Measurements from ENCODE around the gene PAQR6.
A peak's percentile ranks its signal among the peaks of the same experiment; 100 is the strongest.

The PAQR6 gene

DNA sequence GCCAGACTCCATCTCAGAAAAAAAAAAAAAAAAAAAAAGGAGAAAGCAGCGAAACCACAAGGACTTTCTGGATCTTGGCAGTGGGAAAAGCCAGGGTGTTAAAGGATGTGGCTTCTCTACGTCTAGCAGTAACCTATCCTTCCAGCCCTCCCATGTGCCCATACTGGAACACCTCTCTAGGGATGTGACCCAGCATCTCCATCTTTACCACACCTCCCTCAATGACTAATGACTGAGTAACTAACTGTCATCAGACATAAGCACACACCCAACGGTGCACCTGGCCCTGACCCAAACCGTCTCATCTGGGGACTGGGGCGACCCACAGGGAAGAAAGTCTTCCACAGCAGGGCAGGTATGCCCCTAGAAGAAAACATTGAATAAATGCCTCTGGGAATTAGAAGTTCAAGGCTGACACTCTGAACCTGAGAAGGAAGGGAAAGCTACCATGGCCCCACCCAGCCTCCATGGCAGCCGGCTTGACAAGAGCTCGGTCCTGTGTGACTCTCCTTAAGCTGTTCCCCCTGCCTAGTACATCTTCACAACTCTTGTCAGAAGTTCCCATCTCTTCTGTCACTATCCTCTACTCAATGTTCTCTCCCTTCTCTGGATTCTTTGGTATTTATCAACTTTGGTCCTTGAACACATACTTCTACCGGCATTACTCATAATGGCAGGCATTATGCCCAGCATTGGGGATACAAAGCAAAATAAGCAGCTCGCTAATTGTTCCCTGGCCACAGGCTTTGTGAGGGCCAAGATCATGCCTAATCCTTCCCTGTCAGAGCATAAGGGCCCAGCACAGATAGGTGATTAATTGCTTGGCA is 14.8 kb upstream of the PAQR6 start:
- no peak for DNase-seq

- DNase-seq: peak in 1 of 2 donors; percentile 29
Measured at GRCh38 chr1:156260896-156261295, 13.0 kb upstream of the PAQR6 start.

GRCh38 chr1:156259805-156260204 is 11.9 kb upstream of the PAQR6 start:
- peak; percentile 33 to 38 for DNase-seq

- DNase-seq: no peak
Measured at GRCh38 chr1:156258859-156259258, 11.0 kb upstream of the PAQR6 start.

- no peak for DNase-seq
Measured at GRCh38 chr1:156257711-156258110, 9.9 kb upstream of the PAQR6 start.

GRCh38 chr1:156253634-156254033 is 5.8 kb upstream of the PAQR6 start:
- DNase-seq: no peak

DNA sequence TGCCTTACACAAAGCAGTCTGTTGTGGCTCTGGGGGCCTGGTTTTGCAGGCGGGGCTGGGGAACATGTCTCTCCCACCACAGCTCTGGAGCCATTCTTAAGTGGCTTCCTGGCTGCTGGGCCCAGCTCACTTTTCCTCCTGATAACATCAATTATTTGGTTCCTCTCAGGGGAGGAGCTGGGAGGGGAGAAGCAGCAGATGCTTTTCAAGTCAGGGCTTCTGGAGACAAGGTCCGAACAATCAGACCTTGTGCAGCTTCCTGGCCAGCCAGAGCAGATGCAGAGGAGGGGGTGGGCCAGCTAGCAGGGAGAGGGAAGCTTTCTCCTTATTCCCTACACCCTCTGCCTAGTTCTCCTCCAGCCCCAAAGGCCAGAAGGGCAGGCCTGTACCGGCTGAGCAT is 3.7 kb upstream of the PAQR6 start:
- no peak for DNase-seq

- DNase-seq: no peak
Measured at GRCh38 chr1:156249593-156249992, 1.7 kb upstream of the PAQR6 start.

DNA sequence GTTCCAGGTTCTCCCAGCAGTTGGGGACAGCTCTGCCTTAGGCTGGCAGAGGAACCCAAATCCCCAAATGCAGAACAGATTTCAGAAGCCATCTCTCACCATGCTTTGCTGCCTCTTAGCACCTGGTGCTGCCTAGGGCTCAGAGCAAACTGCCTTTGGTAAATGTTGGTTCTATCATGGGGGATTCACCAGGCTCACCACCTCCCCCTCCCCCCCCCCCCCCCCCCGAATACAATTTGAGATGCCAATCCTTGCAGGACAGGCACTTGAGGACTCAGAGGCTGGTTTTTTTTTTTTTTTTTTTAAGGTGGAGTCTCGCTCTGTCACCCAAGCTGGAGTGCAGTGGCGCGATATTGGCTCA is 447 bp upstream of the PAQR6 start:
- no peak for DNase-seq

DNA sequence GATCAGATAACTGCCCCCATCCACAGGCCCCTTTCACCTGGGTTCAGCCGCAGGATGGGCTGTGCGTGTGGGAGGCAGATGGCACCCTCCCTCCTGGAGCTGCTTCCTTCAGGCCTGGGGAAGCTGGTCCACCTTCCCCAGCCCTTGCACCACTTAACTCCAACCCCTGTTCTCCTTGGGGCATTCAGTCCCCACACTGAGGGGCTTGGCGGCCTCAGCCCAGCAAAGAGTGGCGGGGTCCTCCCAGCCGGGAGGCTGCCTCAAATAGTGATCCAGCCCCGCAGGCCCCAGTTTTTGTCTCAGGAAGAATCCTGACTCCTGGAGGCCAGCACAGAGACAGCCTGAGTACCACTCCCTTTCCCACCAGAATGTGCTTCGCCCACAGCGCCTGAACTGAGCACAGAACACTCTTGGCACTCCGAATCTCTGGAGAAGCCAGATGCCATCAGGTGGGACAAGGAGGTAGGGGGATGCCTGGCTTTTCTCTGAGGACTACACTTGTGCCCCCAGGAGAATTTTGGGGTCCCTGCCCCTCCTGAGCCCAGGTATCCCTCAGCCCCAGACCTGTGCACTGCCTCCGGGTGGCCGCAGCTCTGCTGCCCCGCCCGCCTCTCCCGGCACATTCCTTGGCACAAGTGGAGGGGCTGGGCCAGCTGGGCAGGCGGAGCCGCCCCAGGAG is 936 bp downstream of the PAQR6 start:
- DNase-seq: no peak

- no peak for DNase-seq
Measured at GRCh38 chr1:156246241-156246780, 1.5 kb downstream of the PAQR6 start.

DNA sequence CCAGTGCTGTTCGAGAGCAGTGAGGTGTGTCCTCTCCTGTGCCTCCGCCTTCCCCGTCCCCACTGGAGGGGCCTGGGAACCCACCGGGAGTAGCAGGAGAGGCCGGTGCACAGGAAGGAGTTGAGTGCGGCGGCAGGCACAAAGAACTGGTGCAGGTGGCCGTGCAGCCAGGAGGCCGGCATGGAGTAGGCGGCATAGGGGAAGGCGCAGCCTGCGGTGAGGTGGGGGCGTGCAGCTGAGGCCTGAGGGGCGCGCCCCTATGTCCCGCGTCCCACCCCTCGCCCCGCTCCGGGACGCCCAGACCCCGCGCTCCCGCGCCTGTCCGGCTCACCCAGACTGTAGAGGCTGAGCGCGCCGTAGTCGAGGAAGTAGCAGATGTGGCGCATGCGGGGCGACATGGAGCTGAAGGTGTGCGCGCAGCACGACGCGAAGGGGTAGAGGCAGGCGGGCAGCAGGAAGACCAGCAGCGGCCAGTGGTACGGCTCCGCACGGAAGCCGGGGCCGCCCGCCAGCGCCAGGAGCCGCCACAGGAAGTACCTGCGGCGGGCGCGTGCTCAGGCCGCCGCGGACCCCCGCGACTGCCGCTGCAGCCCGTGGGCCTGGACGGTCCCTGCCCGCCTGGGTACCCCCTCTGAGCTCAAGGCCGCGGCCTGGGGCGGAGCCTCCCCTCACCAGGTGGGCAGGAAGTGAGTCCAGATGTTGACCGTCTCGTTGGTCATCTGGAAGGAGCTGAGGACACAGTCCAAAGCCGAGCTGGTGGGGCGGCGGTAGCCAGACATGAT is 2.2 kb downstream of the PAQR6 start:
- no peak for DNase-seq

- no peak for DNase-seq
Measured at GRCh38 chr1:156244712-156245111, 3.1 kb downstream of the PAQR6 start.

- no peak for DNase-seq
Measured at GRCh38 chr1:156244126-156244525, 3.7 kb downstream of the PAQR6 start.

DNA sequence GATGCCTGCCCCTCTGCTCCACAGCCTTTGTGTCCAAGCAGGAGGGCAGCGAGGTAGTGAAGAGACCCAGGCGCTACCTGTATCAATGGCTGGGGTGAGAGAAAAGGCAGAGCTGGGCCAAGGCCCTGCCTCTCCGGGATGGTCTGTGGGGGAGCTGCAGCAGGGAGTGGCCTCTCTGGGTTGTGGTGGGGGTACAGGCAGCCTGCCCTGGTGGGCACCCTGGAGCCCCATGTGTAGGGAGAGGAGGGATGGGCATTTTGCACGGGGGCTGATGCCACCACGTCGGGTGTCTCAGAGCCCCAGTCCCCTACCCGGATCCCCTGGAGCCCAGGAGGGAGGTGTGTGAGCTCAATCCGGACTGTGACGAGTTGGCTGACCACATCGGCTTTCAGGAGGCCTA is 5.1 kb downstream of the PAQR6 start:
- DNase-seq: no peak

- DNase-seq: no peak
Measured at GRCh38 chr1:156241926-156242325, 5.9 kb downstream of the PAQR6 start, which contains the start of gene BGLAP. TSS of gene BGLAP (plus strand) at chr1:156242184. CDS start at chr1:156242232, 48 bp downstream.

- no peak for DNase-seq
Measured at GRCh38 chr1:156241311-156241811, 6.5 kb downstream of the PAQR6 start.

DNA sequence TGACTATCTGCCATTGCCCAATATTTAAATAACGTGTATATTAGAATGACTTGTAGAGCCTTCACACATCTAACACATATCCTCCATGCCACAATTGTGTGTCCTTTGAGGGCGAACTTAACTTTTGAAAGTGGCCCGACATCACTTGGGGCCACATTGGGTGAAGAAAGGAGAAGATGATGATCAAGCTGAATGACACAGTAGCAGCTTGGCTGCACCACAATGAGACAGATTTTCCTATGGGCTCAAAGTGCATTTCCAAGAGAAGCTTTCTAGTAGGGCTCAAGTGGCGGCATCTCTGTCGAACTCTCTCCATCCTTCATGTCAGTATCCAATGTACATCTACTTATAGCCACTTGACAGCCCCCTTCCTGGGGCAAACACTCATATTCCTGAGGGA is 9.6 kb downstream of the PAQR6 start:
- no peak for DNase-seq

GRCh38 chr1:156236164-156236563 is 11.7 kb downstream of the PAQR6 start:
- DNase-seq: no peak

DNA sequence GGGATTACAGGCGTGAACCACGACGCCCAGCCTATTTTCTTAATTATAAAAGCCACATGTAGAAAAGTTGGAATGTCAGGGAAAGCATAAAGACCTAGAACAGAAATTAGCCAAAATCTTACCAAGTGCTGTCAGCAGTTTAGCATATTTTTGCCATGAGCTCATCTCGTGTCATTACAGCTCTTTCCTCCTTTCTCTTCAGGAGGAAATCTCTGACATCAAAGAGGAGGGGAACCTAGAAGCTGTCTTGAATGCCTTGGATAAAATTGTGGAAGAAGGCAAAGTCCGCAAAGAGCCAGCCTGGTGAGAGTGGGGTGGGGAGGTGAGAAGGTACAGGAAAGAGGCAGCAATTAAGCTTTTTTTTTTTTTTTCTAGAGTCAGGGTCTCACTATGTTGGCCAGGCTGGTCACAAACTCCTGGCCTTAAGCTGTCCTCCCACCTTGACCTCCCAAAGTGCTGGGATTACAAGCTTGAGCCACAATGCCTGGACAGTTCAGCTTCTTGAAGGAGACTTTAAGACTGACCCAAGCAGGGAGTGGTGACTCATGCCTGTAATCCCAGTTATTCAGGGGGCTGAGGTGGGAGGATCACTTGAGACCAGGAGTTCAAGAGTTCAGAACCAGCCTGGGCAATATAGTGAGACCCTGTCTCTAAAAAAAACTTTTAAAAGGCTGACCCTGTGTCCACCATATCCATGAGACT is 14.3 kb downstream of the PAQR6 start:
- DNase-seq: no peak

DNA sequence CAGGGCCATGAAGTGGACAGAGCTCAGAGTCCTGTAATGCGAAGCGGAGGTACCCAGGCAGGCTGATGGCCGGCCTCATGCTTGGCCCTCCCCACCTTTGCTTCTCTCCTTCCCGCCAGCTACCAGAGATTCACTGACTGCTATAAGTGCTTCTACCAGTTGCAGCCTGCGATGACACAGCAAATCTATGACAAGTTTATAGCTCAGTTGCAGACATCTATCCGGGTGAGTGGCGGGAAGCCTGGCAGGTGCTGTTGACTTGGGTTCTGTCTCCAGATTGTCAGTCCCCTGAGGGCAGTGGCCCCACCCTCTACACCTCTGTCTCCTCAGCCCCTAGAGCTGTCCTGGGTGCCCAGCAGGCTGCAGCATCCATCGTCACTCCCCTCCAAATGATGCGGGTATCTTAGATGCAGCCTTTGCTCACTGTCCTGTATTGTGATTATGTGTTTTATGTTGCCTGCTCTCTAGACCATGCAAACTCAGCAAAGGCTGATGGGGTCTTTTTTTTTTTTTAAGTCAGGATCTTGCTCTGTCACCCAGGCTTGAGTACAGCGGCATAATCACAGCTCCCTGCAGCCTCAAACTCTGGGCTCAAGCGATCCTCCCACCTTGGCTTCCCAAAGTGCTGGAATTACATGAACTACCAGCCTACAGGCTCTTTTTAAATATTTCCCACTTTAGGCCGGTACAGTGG is 15.5 kb downstream of the PAQR6 start:
- DNase-seq: no peak

DNA sequence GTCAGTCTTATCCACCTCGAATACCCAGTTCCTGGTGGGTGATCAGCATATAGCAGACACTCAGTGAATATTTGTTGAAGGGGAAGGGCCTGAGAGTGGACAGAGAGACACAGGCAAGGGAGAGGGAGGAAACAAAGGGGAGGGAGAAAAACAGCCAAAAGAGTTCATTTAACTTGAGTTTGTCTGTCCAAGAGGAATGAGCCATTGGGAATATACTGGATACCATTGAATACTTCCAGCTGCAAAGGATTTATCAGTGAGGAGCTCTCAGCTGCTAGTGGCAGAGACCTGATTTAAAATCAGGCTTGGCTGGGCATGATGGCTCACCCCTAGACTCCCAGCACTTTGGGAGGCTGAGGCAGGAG is 17.4 kb downstream of the PAQR6 start:
- no peak for DNase-seq
